Activated CD8-positive, alpha-beta memory T cell treated with anti-CD3 and anti-CD28 coated beads, Interleukin-2, amount 50 U/mL, for 48 hours (primary cell): ENCODE data around the gene ZBTB5.
"Not testable (repeated sequence)": the region's sequence is repeated elsewhere in the genome, so short reads cannot be mapped to it uniquely, and the experiment has no call there.

Experiments
- DNase-seq: peaks from one replicate; pipeline ENCODE4 v3.0.0-alpha.2; 2020

ZBTB5 gene

DNA sequence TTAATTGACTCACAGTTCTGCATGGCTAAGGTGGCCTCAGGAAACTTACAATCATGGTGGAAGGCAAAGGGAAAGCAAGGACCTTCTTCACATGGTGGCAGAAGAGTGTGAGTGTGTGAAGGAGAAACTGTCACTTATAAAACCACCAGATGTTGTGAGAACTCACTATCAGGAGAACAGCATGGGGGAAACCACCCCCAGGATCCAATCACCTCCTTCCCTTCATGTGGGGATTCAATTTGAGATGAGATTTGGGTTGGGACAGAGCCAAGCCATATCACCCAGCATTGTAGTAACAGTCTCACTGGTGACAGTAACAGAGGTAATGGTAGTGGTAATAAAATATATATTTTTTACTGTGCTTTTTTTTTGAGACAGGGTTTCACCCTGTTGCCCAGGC lies 18.1 kb downstream of the ZBTB5 start:
- DNase-seq: no peak

- DNase-seq: no peak
These were observed 18.8 kb downstream of the ZBTB5 start for GRCh38 chr9:37446401-37446800.

GRCh38 chr9:37445832-37446231 lies 19.4 kb downstream of the ZBTB5 start:
- no peak for DNase-seq

- DNase-seq: no peak
These were observed 20.4 kb downstream of the ZBTB5 start for GRCh38 chr9:37444890-37445289.

DNA sequence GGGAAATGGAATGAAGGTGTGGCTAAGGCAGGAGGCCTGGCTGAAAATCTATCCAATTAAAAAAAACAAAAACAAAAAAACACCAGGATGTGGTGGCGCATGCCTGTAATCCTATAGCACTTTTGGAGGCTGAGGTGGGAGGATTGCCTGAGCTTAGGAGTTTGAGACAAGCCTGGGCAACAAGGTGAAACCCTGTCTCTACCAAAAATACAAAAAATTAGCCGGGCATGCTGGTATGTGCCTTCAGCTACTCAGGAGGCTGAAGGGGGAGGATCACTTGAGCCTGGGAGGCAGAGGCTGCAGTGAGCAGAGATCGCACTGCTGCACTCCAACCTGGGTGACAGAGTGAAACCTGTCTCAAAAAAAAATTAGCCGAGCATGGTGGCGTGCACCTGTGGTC lies 21.7 kb downstream of the ZBTB5 start:
- no peak for DNase-seq

GRCh38 chr9:37442556-37442955 lies 22.7 kb downstream of the ZBTB5 start:
- no peak for DNase-seq

GRCh38 chr9:37441776-37442370 lies 23.4 kb downstream of the ZBTB5 start:
- DNase-seq: no peak

GRCh38 chr9:37438359-37438758 lies 26.9 kb downstream of the ZBTB5 start:
- no peak for DNase-seq

- DNase-seq: no peak
These were observed 27.6 kb downstream of the ZBTB5 start for GRCh38 chr9:37437621-37438020.

GRCh38 chr9:37437010-37437409 lies 28.2 kb downstream of the ZBTB5 start:
- DNase-seq: no peak

DNA sequence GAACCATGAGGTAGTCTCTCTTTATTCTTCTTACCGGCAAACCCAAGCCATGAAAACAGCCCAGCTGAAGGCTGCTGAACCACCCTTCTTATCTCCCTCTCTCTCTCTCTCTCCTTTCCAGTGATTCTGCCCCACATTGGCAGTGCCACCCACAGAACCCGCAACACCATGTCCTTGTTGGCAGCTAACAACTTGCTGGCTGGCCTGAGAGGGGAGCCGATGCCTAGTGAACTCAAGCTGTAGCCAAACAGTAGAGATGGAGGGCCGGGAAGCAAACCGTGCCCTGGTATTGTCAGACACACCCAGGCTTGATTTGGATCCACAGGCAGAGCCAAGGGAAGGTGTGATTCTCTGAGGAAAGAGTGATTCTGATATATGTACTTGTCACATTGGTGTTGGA lies 28.7 kb downstream of the ZBTB5 start:
- DNase-seq: no peak

GRCh38 chr9:37433867-37434371 lies 31.3 kb downstream of the ZBTB5 start:
- no peak for DNase-seq

- no peak for DNase-seq
These were observed 33.2 kb downstream of the ZBTB5 start for GRCh38 chr9:37432020-37432419.

GRCh38 chr9:37430841-37431597 lies 34.2 kb downstream of the ZBTB5 start:
- no peak for DNase-seq

DNA sequence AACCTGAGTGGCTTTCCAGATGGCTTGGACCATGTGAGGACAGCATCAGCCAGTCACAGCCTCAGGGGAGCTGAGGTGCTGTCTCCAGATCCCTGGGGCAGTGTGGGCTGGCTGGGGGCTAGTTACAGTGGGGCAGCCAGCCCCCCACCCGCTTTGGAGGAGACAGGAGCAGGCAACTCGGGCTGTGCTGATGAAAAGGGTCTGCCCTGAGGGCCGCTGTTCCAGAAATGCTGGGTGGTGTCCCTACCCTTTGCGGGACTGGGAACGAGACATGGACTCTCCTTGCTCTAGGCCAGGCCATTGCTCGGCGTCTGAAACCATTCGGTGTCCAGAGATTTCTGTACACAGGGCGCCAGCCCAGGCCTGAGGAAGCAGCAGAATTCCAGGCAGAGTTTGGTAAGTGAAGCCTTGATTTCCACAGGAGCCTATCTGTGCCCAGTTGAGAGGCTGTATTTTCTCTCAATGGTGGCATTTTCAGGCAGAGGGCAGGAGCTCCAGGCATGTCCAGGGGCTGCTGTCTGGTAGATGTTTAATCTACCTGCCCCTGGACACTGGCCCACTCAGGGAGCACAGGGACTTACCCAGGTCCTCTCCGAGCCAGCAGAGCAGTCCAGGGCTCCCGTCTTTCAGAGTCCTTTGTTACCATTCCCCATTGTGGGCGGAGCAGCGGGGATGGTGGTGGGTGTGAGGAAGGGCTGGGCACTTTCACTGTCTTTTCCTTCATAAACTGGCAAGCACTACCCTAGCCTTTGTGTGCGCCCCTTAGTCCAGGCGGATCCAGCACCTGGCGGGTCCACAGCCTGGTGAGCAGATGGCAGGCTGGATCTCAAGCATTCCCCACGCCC lies 35.6 kb downstream of the ZBTB5 start:
- DNase-seq: no peak

GRCh38 chr9:37428345-37428744 lies 36.9 kb downstream of the ZBTB5 start:
- DNase-seq: no peak

GRCh38 chr9:37426846-37427245 lies 38.4 kb downstream of the ZBTB5 start:
- no peak for DNase-seq

DNA sequence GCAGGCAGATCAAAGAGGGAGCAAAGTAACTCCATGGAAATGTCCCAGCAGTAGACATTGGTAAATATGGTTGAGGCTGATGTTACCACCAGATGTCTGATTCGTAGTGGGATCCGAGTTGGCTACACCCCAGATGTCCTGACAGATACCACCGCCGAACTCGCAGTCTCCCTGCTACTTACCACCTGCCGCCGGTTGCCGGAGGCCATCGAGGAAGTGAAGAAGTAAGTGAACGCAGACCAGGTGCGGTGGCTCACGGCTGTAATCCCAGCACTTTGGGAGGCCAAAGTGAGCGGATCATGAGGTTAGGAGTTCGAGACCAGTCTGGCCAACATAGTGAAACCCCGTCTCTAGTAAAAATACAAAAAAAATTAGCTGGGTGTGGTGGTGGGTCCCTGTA lies 38.8 kb downstream of the ZBTB5 start:
- DNase-seq: not testable (repeated sequence)

GRCh38 chr9:37425298-37425752 lies 39.9 kb downstream of the ZBTB5 start:
- no peak for DNase-seq

DNA sequence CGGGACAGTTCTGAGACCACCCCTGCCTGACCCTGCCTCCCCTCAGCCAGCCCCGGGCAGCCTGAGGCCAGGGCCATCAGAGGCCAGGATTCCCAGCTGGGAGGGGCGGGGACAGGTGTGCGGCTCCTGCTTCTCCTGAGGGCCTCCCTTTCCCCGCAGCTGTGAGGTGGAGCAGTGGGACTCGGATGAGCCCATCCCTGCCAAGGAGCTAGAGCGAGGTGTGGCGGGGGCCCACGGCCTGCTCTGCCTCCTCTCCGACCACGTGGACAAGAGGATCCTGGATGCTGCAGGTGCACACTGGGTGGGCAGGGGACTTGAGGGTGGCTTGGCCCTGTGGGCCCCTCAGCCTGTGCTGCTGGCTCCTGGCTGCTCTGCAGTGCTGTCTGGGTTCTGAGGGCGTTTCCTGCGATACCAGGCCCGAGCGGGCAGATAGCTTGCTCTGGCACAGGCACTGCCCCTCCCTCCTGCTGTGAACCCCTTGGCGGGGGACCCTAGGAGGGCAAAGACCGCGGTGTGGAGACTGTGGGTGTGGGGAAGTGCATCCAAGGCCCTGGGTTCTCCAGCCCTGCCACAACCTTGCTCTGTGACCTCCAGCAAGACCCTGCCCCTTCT lies 40.5 kb downstream of the ZBTB5 start:
- DNase-seq: no peak

DNA sequence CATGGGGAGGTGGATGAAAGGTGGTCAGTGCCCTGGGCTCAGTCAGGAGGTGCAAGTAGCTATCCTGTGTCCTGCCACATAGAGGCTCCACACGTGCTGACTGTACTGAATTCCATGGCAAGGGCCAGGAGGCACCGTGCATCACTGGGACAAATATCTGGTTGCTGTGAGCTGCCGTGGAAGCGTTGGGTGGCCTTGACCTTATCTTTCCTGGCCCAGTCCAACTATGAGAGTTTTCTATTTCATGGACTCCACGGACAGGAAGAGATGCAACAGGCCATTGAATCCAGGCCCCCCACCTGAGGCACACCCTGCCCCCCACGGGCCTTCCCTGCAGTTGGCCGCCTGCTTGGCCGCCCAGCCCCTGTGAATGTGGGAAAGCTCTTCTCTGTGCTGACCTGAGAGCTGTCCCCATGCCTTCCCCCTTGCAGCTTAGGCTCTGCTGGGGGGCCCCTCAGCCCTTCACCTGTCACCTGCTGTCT lies 41.0 kb downstream of the ZBTB5 start:
- DNase-seq: no peak

DNA sequence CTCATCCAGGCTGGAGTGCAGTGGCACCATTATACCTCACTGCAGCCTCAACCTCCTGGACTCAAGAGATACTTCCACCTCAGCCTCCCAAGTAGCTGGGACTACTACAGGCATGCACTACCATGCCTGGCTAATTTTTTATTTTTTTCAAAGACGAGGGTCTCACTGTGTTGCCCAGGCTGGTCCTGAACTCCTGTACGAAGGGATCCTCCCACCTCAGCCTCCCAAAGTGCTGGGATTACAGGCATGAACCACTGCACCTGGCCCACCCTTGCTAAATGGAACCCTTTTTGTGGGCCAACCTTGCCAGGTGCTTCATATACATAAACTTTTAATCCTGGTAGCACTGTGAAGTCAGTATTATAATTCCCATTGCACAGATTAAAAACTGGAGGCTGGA lies 41.7 kb downstream of the ZBTB5 start:
- no peak for DNase-seq
